ENCODE results near the gene MYRF. TPM values are rescaled to one million over a fixed set of nuclear protein-coding genes. Genes with fewer than 3 reads are reported as not detected.

The MYRF gene
- total RNA-seq, 1 donor from 2014 or later = 117 TPM

DNA sequence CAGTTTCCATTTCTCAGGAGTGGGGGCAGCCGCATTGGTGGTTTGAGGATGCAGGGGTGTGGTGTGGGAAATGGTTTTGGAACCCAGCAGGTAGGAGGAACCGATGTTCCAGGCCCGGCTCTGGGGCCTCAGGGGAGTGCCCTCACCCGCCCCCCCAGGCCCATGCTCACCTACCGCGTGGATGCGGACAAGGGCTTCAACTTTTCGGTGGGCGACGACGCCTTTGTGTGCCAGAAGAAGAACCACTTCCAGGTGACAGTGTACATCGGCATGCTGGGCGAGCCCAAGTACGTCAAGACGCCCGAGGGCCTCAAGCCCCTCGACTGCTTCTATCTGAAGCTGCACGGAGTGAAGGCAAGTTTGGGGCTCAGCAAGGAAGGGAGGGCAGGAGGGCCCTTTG lies 21.4 kb downstream of the MYRF start:
- Mint-ChIP-seq H3K27me3 (no peaks in the 10 kb centered on the region), H3K4me1 (ENCODE audit: low read depth) (peaks cover 8% of the 10 kb centered on the region), H3K36me3 (ENCODE audit: insufficient read depth) (peaks cover 8% of the 10 kb centered on the region), H3K27ac (no peak overlapping the region), H3K4me3 (ENCODE audit: low read depth) (no peak overlapping the region), H3K9me3 (ENCODE audit: low read depth) (no peaks in the 10 kb centered on the region)
- TF ChIP-seq, protein P1, sequence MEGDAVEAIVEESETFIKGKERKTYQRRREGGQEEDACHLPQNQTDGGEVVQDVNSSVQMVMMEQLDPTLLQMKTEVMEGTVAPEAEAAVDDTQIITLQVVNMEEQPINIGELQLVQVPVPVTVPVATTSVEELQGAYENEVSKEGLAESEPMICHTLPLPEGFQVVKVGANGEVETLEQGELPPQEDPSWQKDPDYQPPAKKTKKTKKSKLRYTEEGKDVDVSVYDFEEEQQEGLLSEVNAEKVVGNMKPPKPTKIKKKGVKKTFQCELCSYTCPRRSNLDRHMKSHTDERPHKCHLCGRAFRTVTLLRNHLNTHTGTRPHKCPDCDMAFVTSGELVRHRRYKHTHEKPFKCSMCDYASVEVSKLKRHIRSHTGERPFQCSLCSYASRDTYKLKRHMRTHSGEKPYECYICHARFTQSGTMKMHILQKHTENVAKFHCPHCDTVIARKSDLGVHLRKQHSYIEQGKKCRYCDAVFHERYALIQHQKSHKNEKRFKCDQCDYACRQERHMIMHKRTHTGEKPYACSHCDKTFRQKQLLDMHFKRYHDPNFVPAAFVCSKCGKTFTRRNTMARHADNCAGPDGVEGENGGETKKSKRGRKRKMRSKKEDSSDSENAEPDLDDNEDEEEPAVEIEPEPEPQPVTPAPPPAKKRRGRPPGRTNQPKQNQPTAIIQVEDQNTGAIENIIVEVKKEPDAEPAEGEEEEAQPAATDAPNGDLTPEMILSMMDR (IDR thresholded peaks at IDR 0.05; ENCODE audit: unreplicated experiment) = no peak
- no peak for DNase-seq (ENCODE audit: low spot score, unreplicated experiment)

GRCh38 chr11:61774411-61774810 lies 22.0 kb downstream of the MYRF start:
- DNase-seq (ENCODE audit: low spot score, unreplicated experiment) = no peak
- no peak overlapping the region for H3K4me3 Mint-ChIP-seq (ENCODE audit: low read depth)
- TF ChIP-seq, protein P1 (IDR thresholded peaks at IDR 0.05; ENCODE audit: unreplicated experiment) = no peak
- H3K36me3 Mint-ChIP-seq (ENCODE audit: insufficient read depth) = peaks cover 8% of the 10 kb centered on the region
- no peaks in the 10 kb centered on the region for H3K27me3 Mint-ChIP-seq
- peaks cover 7% of the 10 kb centered on the region for H3K4me1 Mint-ChIP-seq (ENCODE audit: low read depth)
- no peaks in the 10 kb centered on the region for H3K9me3 Mint-ChIP-seq (ENCODE audit: low read depth)
- no peak overlapping the region for H3K27ac Mint-ChIP-seq

- peaks cover 4% of the 10 kb centered on the region for H3K4me1 Mint-ChIP-seq (ENCODE audit: low read depth)
- H3K4me3 Mint-ChIP-seq (ENCODE audit: low read depth) = no peak overlapping the region
- TF ChIP-seq, protein P1 (IDR thresholded peaks at IDR 0.05; ENCODE audit: unreplicated experiment) = no peak
- DNase-seq (ENCODE audit: low spot score, unreplicated experiment) = no peak
- no peaks in the 10 kb centered on the region for H3K9me3 Mint-ChIP-seq (ENCODE audit: low read depth)
- H3K27ac Mint-ChIP-seq = no peak overlapping the region
- peaks cover 8% of the 10 kb centered on the region for H3K36me3 Mint-ChIP-seq (ENCODE audit: insufficient read depth)
- H3K27me3 Mint-ChIP-seq = no peaks in the 10 kb centered on the region
Observed at GRCh38 chr11:61775106-61775505, 22.7 kb downstream of the MYRF start.

GRCh38 chr11:61775606-61776554 lies 23.4 kb downstream of the MYRF start:
- no peaks in the 10 kb centered on the region for H3K9me3 Mint-ChIP-seq (ENCODE audit: low read depth)
- H3K27ac Mint-ChIP-seq = no peak overlapping the region
- H3K4me3 Mint-ChIP-seq (ENCODE audit: low read depth) = no peak overlapping the region
- H3K27me3 Mint-ChIP-seq = no peaks in the 10 kb centered on the region
- H3K36me3 Mint-ChIP-seq (ENCODE audit: insufficient read depth) = peaks cover 8% of the 10 kb centered on the region
- TF ChIP-seq, protein P1 (IDR thresholded peaks at IDR 0.05; ENCODE audit: unreplicated experiment) = no peak
- no peak for DNase-seq (ENCODE audit: low spot score, unreplicated experiment)
- H3K4me1 Mint-ChIP-seq (ENCODE audit: low read depth) = peaks cover 3% of the 10 kb centered on the region

DNA sequence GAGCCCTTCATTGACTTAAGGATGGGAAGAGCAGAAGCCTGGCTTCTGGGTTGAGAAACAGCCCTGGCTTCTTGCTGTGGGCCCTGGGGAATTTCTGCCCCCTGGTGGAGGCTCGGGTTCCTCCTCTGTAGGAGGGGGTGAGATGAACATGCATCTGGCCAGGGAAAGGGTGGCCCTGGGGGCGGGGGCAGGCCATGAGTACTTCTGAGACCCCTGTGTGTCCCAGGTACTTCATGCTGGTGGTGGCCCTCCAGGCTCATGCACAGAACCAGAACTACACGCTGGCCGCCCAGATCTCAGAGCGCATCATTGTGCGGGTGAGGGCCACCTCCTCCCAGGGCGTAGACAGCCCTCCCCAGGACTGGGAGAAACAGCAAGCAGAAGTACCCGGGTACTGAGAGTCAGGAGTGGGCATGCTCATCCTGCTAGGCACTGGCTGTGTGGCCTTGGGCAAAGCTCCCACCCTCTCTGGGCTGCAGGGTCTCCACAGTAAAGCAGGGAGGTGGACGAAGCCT lies 24.2 kb downstream of the MYRF start:
- H3K36me3 Mint-ChIP-seq (ENCODE audit: insufficient read depth) = peaks cover 8% of the 10 kb centered on the region
- H3K9me3 Mint-ChIP-seq (ENCODE audit: low read depth) = no peaks in the 10 kb centered on the region
- TF ChIP-seq, protein P1 (IDR thresholded peaks at IDR 0.05; ENCODE audit: unreplicated experiment) = peak; percentile 61
- H3K4me3 Mint-ChIP-seq (ENCODE audit: low read depth) = no peak overlapping the region
- no peaks in the 10 kb centered on the region for H3K4me1 Mint-ChIP-seq (ENCODE audit: low read depth)
- peak overlapping the region; percentile 56 for H3K27ac Mint-ChIP-seq
- DNase-seq (ENCODE audit: low spot score, unreplicated experiment) = no peak
- H3K27me3 Mint-ChIP-seq = no peaks in the 10 kb centered on the region

All from progenitor cell of endocrine pancreas (in vitro differentiated cells).